ENCODE results near the gene EHMT1.
"Not testable (repeated sequence)": the region's sequence is repeated elsewhere in the genome, so short reads cannot be mapped to it uniquely, and the experiment has no call there.

The EHMT1 gene

DNA sequence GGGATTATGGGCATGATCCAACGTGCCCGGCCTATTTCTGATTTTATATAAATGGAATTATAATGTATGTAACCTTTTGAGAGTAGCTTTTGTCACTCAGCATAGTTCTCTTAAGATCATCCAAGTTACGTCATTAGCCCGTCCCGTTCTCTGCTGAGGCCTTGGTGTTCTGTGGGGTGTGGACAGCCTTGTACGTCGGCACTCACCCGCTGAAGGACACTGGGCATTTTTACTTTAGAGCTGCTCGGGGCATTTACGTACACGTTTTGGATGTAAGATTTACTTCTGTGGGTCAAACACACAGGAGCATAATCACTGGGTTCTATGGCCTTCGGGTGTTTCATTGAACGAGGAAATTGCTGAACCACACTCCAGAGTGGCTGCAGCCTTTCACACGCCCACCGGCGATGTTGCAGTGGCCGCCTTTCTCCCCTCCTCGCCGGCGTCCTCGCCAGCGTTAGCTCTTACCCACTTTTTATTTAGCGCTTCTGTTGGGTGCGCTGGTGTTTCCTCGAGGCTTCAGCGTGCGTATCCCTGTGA is 101.8 kb downstream of the EHMT1 start:
- DNase-seq (ENCODE audit: low spot score) = peak; percentile 30

- DNase-seq (ENCODE audit: low spot score) = no peak
These were observed 102.7 kb downstream of the EHMT1 start for GRCh38 chr9:137721479-137721878.

GRCh38 chr9:137721899-137722298 is 103.1 kb downstream of the EHMT1 start:
- no peak for DNase-seq (ENCODE audit: low spot score)

GRCh38 chr9:137722481-137722880 is 103.7 kb downstream of the EHMT1 start:
- no peak for DNase-seq (ENCODE audit: low spot score)

- DNase-seq (ENCODE audit: low spot score) = not testable (repeated sequence)
These were observed 104.6 kb downstream of the EHMT1 start for GRCh38 chr9:137723356-137723755.

GRCh38 chr9:137723783-137724445 is 105.1 kb downstream of the EHMT1 start:
- DNase-seq (ENCODE audit: low spot score) = no peak

DNA sequence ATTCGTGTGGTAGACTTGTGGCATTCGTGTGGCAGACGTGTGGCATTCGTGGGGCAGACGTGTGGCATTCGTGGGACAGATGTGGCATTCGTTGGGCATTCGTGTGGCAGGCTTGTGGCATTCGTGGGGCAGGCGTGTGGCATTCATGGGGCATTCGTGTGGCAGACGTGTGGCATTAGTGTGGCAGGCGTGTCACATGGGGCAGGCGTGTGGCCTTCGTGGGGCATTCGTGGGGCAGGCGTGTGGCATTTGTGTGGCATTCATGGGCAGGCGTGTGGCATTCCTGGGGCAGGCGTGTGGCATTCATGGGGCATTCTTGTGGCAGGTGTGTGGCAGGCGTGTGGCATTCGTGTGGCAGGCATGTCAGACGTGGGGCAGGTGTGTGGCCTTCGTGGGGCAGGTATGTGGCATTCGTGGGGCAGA is 106.0 kb downstream of the EHMT1 start:
- no peak for DNase-seq (ENCODE audit: low spot score)

- DNase-seq (ENCODE audit: low spot score) = no peak
These were observed 106.8 kb downstream of the EHMT1 start for GRCh38 chr9:137725598-137725997.

- DNase-seq (ENCODE audit: low spot score) = not testable (repeated sequence)
These were observed 107.5 kb downstream of the EHMT1 start for GRCh38 chr9:137726336-137726735.

DNA sequence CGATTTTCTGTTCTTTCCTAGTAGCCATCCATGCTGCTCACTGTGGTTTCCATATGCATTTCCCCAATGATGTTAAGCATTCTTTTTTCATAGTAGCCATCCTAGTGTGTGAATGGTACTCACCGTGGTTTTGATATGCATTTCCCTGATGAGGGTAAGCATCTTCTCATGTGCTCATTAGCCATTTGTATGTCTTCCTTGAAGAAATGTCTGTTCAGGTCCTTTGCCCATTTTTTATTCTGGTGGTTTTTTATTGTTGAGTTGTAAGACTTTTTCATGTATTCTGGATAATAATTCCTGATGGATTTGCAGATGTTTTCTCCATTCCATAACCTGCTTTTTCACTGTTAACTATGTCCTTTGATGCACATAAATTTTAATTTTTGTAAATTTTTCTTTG is 108.0 kb downstream of the EHMT1 start:
- no peak for DNase-seq (ENCODE audit: low spot score)

DNA sequence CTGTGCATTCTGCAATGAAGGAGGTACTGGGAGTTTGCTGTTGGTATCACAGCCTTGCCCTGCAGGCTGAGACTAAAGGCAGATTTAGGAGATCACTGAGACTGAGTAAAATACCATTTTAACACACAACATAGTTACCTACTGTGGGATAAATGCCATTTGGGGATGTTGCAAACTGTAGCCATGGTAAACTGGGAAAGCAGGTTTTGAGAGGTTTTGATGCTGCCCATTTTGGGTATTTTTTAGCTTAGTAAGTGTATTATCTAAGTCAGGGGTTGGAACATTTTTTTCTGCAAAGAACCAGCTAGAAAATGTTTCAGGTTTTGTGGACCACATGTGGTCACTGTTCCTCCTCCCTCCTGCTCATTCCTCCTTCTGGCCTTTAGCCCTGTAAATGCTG is 108.9 kb downstream of the EHMT1 start:
- no peak for DNase-seq (ENCODE audit: low spot score)

- no peak for DNase-seq (ENCODE audit: low spot score)
These were observed 109.9 kb downstream of the EHMT1 start for GRCh38 chr9:137728444-137729311.

- no peak for DNase-seq (ENCODE audit: low spot score)
These were observed 112.6 kb downstream of the EHMT1 start for GRCh38 chr9:137731216-137731946.

- no peak for DNase-seq (ENCODE audit: low spot score)
These were observed 113.4 kb downstream of the EHMT1 start for GRCh38 chr9:137731947-137732813.

GRCh38 chr9:137733429-137733828 is 114.6 kb downstream of the EHMT1 start:
- no peak for DNase-seq (ENCODE audit: low spot score)

DNA sequence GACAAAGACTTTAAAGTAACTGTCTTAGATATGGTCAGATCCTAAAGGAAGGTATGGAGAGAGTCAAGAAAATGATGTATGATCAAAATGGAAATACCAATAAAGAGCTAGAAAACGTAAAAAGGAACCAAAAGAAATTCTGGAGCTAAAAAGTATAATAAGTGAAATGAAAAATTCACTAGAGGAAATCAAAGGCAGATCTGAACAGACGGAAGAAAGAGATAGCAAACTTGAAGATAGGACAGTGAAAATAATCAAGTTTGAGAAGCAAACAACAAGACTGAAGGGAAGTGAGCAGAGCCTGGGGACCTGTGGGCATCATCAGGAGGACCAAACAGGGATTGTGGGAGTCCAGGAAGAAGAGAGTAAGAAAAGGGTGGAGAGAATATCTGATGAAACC is 115.4 kb downstream of the EHMT1 start:
- no peak for DNase-seq (ENCODE audit: low spot score)

GRCh38 chr9:137738182-137738696 is 119.4 kb downstream of the EHMT1 start:
- not testable (repeated sequence) for DNase-seq (ENCODE audit: low spot score)

DNA sequence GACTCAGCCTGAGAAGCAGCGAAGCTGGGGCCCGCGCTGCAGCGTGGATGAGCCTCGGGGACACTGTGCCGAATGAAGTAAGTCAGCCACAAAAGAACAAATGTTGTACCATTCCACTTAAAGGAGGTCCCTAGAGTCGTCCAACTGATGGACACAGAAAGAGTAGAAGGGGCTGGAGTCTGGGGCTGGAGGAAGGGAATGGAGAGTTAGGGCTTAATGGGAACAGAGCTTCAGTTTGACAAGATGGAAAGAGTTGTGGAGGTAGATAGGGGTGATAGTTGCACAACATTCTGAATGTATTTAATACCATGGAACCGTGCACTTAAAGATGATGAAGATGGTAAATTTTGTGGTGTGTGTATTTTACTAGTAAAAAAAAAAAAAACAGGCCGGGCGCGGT is 119.9 kb downstream of the EHMT1 start:
- DNase-seq (ENCODE audit: low spot score) = no peak

GRCh38 chr9:137739371-137740309 is 120.8 kb downstream of the EHMT1 start:
- DNase-seq (ENCODE audit: low spot score) = no peak

DNA sequence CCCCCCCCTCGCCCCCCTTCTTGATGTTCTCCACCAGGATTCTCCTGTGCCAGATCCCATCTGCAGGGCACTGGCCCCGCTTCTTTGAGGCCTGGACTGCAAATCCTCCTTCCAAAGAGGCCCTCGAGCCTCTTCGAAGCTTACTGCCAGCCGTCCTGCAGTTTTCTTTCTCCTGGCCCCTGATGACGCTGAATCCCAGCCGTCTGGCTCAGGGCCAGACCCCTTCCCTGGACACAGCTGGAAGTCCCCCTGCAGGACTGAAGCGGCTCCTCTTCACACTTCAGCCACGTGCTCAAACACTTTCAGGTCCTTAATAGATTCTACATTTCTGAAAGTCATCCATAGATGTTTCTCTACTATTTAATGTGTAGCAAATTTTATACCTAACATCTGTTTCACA is 121.5 kb downstream of the EHMT1 start:
- no peak for DNase-seq (ENCODE audit: low spot score)

All from HuH-7 (cell line).